KOPT-K1 (cell line): ENCODE data around the gene SLC38A1.
A peak's percentile ranks its signal among the peaks of the same experiment; 100 is the strongest.

ENCODE experiments used
- H3K27ac ChIP-seq: fragments of 200-600 bp; sonication (generic); 2 replicates; pipeline ENCODE4 v1.5.1; 2016; ENCODE audit warnings: antibody characterized with exemption, mild to moderate bottlenecking, low read depth, low read length; ENCODE audit not compliant: poor library complexity, severe bottlenecking
- H3K36me3 ChIP-seq: fragments of 200-600 bp; sonication (generic); 2 replicates; pipeline ENCODE4 v1.5.1; 2017; ENCODE audit warnings: antibody characterized with exemption, mild to moderate bottlenecking, low read length, moderate library complexity; ENCODE audit not compliant: insufficient read depth
- H3K9me3 ChIP-seq: fragments of 200-600 bp; sonication (generic); 2 replicates; pipeline ENCODE4 v1.5.1; 2017; ENCODE audit warnings: antibody characterized with exemption, low read length, mild to moderate bottlenecking; ENCODE audit not compliant: insufficient read depth, poor library complexity, severe bottlenecking

The SLC38A1 gene

DNA sequence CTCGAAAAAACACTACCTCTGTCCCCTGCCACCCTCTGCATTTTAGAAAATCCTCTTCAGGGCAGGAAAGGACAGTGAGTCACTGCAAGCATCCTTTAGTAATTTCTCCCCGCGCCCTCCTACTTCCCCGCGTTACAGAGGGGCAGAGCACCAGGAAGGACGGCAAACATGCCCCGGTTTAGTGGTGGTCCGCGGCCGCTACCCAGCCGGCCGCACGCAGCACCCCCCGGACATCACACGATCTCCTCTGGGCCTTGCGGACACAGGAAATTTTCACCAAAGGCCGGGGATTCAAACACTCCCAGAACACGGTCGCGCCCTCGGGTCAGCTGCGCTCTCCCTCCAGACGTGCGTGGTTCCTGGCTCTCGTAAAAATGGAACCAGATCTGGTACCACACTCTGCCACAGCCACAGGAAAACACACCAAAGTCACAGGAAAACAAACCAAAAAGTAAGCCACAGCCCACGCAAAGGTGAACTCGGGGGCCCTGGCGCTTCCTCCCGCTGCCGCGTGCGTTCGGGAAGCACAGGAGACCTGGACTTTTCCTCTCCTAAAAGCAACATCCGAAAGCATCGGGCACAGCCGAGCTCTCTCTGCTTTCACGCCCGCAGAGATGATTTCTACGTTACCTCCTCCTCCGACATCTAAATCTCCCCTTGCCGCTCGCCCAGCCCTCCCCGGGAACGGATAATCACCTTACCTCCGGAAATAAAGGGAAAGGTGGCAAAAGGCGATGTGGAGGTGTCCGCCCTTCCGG, 839 bp downstream of the SLC38A1 start:
- no peaks in the 10 kb centered on the region for H3K9me3 ChIP-seq
- peaks cover 6% of the 10 kb centered on the region for H3K36me3 ChIP-seq
- peak overlapping the region; percentile 98 for H3K27ac ChIP-seq

DNA sequence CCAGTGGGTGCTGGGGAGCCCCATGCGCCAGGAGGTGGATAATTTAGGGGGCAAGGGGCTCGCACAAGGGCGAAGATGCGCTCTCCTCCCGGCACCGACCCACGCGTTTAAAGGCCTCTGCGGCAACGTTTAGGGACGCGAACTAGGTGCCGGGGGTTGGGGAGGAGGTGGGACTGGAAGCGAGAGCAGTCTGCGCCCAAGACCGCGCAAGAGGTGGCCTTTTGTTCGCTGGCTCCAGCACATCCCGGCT, 1.3 kb downstream of the SLC38A1 start:
- Histone ChIP-seq H3K27ac (peak overlapping the region; percentile 98), H3K9me3 (no peaks in the 10 kb centered on the region), H3K36me3 (peaks cover 6% of the 10 kb centered on the region)

DNA sequence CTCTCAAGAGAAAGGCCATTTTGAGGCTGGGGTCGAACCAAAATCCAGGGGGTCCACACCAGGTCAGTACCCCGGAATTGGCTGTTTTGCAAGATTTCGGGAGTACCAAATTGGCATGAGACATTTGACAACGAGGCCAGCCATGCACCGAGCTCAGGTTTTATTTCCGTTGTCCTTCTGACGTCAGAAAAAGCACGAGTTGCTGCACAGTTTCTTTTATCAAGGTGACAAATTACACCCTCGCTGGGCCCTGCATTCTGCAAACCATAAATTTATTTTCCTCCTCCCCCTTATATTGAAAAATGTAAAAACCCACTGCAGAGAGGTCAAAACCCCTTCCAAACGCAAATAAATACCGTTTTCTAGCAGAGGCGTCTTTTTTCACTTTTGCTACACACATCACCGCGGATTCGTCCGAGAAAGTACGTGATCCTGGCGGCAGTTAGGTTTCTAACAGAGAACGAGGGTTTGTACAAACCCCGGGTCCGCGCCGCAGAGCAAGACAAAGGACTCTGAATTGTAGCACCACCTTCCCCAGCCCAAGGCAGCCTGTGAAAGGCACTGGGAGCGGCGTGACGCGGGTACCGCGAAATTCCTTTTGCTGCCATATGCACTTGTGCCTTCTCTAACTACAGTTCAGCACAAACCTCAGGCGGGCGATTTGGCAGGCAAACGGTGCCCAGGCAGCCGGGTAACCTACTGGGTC, 1.8 kb downstream of the SLC38A1 start:
- H3K36me3 ChIP-seq, result peaks cover 7% of the 10 kb centered on the region
- peak overlapping the region; percentile 98 for H3K27ac ChIP-seq
- H3K9me3 ChIP-seq, result no peaks in the 10 kb centered on the region

DNA sequence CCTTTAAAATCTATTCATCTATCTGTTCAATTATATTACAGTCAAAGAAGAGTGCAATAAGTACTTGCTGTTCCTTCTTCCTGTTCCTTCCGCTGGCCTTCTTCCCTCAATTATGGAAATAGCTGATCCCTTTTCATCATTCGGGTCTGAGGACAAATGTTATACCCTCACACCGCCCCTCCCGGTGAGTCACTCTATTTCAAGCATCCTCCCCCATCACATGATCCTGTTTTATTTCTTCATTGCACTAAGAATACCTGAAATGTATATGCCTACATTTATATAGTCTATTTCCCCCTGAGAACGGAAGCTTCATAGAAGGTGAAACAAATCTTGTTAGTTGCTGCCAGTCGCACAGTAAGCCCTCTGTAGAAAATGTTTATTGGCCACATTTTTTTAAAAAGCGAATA, 2.5 kb downstream of the SLC38A1 start:
- Histone ChIP-seq H3K27ac (peak overlapping the region; percentile 98), H3K36me3 (peaks cover 14% of the 10 kb centered on the region), H3K9me3 (no peaks in the 10 kb centered on the region)

DNA sequence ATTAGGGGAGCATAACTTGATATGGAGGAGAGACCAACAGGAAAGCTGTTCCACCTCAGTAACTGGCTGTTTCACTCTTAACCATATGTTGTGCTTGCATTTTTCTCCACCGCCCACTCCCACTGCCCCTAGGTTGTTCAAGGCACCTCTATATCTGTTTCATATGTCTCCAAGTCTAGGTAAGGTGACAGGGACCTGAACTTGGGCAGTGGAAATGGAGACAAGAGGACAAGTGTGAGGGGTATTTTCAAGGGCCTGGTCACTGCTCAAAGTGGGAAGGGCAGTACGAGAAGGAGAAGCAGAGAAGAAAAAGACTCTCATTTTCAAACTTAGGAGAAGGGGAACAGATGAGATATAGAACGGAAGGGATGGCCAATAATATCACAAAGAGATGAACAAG, 3.1 kb downstream of the SLC38A1 start:
- no peak overlapping the region for H3K27ac ChIP-seq
- no peaks in the 10 kb centered on the region for H3K9me3 ChIP-seq
- peaks cover 18% of the 10 kb centered on the region for H3K36me3 ChIP-seq

DNA sequence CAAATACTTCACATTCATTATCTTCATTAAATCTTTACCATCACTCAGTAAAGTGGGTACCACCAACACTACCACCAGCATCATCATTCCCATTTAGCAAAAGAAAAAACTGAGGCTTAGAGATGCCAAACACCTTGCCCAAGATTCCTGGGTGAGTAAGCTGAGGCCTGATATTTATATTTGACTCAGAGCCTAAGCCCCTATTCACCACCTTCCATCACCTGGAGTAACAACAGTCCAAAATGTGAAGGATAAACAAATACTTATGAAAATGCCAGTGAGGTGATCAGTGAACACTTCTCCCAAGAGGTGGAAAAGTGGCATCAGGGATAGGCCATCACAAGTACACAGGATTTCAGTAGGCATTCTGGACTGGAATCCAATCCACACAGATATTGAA, 3.7 kb downstream of the SLC38A1 start:
- no peak overlapping the region for H3K27ac ChIP-seq
- peaks cover 3% of the 10 kb centered on the region for H3K9me3 ChIP-seq
- peaks cover 24% of the 10 kb centered on the region for H3K36me3 ChIP-seq

DNA sequence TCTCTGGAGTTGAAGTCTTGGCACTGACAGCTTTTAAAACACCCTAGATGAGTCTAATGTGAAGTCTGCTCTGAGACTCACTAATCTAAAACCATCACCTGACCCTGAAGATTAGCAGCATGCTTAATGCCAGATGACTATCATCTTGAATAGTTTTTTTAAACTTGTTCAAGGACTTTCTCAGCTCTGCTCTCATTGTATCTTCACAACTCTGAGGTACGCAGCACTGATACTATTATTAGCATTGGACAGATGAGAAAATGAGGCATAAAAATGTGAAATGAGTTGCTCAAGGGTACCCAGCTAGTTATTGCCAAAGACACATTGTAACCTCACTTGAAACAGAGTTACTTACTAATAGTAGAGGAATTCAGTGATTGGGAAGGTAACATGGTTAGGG, 4.8 kb downstream of the SLC38A1 start:
- peaks cover 31% of the 10 kb centered on the region for H3K36me3 ChIP-seq
- no peak overlapping the region for H3K27ac ChIP-seq

DNA sequence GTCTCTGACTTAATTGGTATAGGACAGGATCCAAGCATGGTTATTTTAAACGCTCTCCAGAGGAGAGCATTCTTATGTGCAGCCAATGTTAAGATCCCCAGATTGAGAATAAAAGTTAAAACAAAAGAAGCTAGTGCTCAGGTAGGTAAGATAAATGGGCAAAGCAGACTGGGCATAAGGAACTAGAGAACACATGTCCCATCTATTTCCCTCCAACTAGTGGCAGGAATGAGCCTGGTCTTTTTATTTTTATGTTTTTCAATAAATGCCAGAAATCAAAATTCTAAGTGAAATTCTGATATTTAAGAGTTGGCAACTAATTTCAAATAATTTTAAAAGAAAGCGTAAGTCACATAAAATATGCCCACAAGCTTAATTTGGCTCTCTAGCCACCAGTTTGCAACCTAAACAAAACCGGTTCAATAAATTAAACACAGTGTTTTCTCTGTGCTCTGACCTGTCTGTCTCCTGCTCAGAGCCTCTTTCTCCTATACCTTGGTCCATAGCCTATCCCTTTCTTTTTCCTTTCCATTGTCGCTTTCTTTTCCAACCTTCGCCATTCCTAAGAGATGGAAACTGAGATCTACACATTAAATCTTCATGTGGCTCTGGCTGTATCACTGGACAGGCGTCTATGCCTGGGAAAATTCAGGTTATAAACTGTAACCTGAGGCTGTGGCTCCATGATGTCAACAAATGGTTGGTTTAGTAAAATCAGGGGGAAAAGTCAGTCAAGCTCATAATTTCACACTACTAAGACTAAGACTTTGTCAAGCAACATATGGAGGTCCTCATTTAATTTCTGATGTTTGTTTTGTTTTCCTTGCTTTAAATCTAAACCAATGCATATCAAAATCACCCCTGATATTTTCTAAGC, 5.5 kb downstream of the SLC38A1 start:
- peaks cover 20% of the 10 kb centered on the region for H3K9me3 ChIP-seq
- H3K36me3 ChIP-seq, result peaks cover 34% of the 10 kb centered on the region
- no peak overlapping the region for H3K27ac ChIP-seq

More for the DNA sequence above, 4.8 kb downstream of the SLC38A1 start:
- H3K9me3 ChIP-seq, result peaks cover 13% of the 10 kb centered on the region

DNA sequence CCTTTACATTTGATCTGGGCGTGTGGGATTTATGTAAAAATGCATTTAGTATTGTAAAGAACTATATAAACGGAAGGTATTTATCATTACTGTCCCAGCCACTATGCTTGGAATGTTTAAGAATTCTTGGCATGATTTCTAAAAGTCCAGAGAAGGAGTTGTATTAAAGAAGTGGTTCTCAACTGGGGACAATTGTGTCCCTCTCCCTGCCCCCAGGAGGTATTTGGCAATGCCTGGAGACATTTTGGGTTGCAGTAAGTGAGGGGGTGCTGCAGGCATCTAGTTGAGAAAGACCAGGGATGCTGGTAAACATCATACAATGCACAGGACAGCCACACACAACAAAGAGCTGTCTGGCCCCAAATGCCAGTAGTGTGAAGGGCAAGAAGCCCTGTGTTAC, 7.2 kb downstream of the SLC38A1 start:
- H3K27ac ChIP-seq, result no peak overlapping the region
- H3K9me3 ChIP-seq, result peaks cover 37% of the 10 kb centered on the region
- H3K36me3 ChIP-seq, result peaks cover 50% of the 10 kb centered on the region

DNA sequence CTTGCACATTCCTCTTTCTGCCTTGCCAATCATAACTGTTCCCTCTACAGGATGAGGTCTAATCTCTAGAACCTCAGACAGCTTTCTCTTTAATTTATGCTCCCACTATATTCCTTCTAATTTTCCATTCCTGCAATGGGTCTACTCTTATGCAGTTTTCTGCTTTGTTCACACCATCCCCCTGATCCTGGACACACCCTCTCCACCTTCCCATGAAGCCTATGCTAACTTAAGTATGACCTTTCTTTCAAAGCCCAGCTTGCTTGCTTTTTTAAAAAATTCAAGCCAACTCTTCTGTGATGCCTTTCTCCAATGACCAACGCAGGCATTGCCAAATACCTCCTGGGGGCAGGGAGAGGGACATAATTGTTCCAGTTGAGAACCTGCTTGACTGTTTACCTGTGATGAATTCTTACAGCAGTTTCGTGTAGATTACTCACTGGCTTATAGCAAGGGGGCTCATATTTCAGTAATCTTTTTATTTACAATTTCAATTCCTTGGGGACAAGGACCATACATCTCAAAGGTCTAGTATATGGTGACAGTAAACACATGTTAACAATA, 7.8 kb downstream of the SLC38A1 start:
- peaks cover 44% of the 10 kb centered on the region for H3K9me3 ChIP-seq
- H3K27ac ChIP-seq, result no peak overlapping the region
- H3K36me3 ChIP-seq, result peaks cover 55% of the 10 kb centered on the region

DNA sequence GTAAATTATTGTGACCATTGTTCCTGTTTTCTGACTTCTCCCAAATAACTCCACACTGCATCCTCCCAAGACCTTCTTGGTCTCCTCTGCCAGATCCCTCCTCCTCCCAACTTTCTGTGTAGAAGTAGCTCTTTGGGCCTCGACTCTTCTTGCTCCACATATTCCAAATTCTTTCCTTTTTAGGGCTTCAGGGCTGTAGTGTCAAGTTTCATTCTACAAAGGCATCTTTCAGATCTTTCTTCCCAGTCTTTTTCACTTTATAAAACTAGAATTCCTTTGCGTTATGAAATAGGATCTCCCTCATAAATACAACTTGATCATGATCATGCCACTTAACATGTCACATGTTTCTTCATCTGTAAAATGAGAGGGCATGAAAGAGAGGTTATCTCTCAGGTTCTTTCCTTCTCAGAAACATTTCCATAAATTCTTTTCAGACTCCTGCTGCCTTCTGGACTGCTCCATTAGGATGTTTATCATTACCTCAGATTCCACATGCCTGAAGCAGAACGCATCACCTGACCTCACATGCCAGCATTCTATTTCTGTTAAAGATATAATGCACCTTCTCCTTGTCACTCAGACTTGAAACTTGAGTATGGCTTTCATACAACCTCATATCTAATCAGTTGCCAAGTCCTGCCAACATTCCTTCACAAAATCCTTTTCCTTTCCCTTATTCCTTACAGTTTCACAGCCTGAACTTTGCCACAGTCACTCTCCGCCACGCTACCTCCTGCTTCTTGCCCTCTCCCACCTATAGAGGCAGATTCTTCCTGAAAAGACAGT, 8.5 kb downstream of the SLC38A1 start:
- peaks cover 58% of the 10 kb centered on the region for H3K36me3 ChIP-seq
- H3K27ac ChIP-seq, result no peak overlapping the region
- peaks cover 51% of the 10 kb centered on the region for H3K9me3 ChIP-seq

DNA sequence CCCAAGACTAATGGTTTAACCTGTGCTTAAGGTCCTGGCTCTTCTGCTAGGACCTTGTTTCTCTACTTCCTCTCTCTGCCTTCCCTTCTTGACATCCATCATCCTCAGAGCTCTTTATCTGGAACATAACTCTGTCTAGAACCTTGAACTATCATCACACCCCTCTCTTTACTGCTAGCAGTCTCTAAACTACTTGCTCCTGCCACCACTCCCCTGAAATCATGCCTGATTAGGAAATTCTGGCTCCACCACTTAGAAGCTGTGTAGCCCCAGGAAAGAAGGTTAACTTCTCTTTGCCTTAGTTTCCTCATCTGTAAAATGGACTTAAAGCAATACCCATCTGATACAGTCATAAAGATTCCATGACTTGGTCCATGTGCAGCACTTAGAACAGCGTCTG, 9.1 kb downstream of the SLC38A1 start:
- H3K36me3 ChIP-seq, result peaks cover 65% of the 10 kb centered on the region
- no peak overlapping the region for H3K27ac ChIP-seq
- H3K9me3 ChIP-seq, result peaks cover 57% of the 10 kb centered on the region

DNA sequence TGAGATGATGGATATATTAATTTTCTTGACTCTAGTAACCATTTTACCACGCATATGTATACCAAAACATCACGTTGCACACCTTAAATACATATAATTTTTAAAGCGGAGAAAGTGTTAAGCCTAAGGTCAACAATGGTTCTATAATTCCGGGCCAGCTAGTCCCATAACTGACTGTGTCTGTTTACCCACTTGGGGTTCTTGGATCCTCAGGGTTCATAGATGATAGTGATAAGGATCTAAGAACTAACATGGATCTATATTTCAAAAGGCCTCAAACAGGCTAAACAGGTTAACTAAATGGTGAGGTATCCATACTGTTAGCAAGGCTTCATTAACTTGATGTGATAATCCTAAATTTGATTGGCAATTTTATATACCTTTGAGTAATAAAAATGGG, 9.8 kb downstream of the SLC38A1 start:
- Histone ChIP-seq H3K27ac (no peak overlapping the region), H3K9me3 (peaks cover 63% of the 10 kb centered on the region), H3K36me3 (peaks cover 70% of the 10 kb centered on the region)

DNA sequence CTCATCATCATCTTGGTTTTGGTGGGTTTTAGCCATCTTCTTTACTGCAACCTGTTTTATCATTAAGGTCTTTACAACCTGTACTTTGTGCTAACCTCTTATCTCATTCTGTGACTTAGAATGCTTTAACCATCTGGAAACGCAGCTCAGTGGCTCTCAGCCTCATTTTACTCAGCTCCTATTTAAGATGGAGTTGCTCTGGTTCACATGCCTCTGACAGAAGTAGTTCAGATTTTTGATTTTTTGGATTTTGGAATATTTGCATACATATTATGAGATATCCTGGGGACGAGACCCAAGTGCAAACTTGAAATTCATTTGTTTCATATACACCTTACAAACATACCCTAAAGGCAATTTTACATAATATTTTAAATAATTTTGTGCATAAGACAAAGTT, 10.7 kb downstream of the SLC38A1 start:
- no peak overlapping the region for H3K27ac ChIP-seq
- H3K9me3 ChIP-seq, result peaks cover 71% of the 10 kb centered on the region
- peaks cover 77% of the 10 kb centered on the region for H3K36me3 ChIP-seq
